Measurements from ENCODE around the gene STAC3. TPM values are rescaled to one million over a fixed set of nuclear protein-coding genes. Genes with fewer than 3 reads are reported as not detected.

The STAC3 gene
- total and polyA plus RNA-seq, 9 of the 15 experiments (the other 6 are each of a cell fraction or from before 2014, with no cell fraction given): 0.45 to 6.4 (median 3.3) TPM

DNA sequence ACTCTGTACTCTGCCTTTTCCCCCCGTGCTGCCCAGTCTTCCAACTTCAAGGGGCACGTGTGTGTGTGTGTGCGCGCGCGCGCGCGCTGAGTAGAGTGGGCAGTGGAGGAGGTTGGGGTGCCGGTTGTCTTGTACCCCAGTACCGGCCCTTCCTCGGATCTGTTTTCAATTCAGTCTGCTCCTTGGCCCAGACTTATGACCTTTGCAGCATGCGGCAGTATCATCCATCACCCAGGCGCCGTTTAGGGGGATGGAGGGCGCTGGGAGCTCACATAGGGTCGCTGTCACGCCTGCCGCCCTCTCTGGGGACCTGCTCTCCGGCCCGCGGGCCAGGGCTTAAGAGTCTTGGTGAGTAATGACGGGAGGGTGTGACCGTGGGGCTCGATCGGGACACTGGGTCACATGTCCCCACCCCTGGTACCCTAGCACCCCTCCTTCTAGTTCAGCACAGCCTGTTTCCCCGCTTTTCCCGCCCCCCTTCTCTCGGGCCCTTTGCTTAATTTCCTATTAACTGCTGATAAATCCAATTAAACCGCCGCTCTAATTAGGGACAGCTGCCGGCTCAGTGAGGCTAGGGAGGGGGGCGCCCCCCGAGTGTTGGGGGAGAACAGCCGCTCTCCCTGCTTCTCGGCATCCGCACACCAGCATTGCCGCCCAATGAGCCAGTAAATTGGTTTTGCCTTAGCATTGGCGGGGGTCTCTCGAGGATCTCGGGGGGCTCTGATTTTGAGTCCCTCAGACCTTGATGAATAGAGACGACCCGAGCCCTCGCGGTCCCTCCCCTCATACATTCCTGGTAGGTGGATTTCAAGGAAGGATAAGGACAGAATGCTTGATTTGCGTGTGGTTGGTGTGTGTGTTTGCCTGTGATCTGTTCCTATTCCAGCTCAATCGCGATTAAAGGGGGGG lies 9.3 kb downstream of the STAC3 start:
- in situ Hi-C loops (cut with MboI): loop anchor here (5.0 kb wide), 1 partner anchor 34 kb away; no protein-coding TSS in a partner anchor
- POLR2A ChIA-PET: interaction anchor here (0.6 to 4.7 kb wide), 6 partner anchors 8 to 45 kb away, joined by 3 to 33 read pairs (median 4); partner anchors contain the start of gene SHMT2
- intact Hi-C loops (cut with micrococcal nuclease): loop anchor here (5.0 to 10.0 kb wide), 3 partner anchors 44 to 164 kb away; partner anchors contain the start of genes LRP1 and NEMP1
- Histone ChIP-seq H3K9ac (ENCODE audit: insufficient read depth in 1 of 2, low read depth in 2 of 2, low read length in 2 of 2) (no peak overlapping the region), H3K79me2 (ENCODE audit: control insufficient read depth, insufficient read depth, low read length) (no peaks in the 10 kb centered on the region), H3K36me3 (ENCODE audit: control insufficient read depth, insufficient read depth, low read length) (no peaks in the 10 kb centered on the region), H3K4me1 (replicated peaks in 1 of 2; ENCODE audit: control insufficient read depth in 2 of 2, insufficient read depth in 2 of 2, low read length in 2 of 2) (peaks cover 43 to 74% of the 10 kb centered on the region in 2 experiments), H3K9me3 (replicated peaks; ENCODE audit: control insufficient read depth, insufficient read depth, low read depth, low read length) (no peaks in the 10 kb centered on the region), H3K4me2 (ENCODE audit: insufficient read depth, low read length) (no peak overlapping the region), H3K27ac (ENCODE audit: extremely low read depth, low read depth, low read length) (no peak overlapping the region), H2AFZ (ENCODE audit: low read depth, low read length) (no peak overlapping the region), H4K20me1 (replicated peaks; ENCODE audit: control insufficient read depth, insufficient read depth, low read length) (peaks cover 8% of the 10 kb centered on the region), H3K4me3 (no peak overlapping the region), H3K27me3 (ENCODE audit: control insufficient read depth in 2 of 2, insufficient read depth in 2 of 2, low read length in 2 of 2) (peaks cover 2 to 23% of the 10 kb centered on the region in 2 experiments; a peak in 3 of 5 replicates), H3K9me1 (ENCODE audit: control insufficient read depth, insufficient read depth, low read length) (no peaks in the 10 kb centered on the region)
- CTCF ChIA-PET (ENCODE audit: low intra/inter-chr PET ratio): interaction anchor here (0.7 to 6.6 kb wide), 3 partner anchors 28 to 358 kb away, joined by 3 to 186 read pairs (median 80); partner anchors contain the start of gene NXPH4
- ATAC-seq (no peak), FAIRE-seq (no peak), DNase-seq (ENCODE audit: extremely low read depth in 1 of 4, low spot score in 3 of 4) (no peak)
- 25% methylated on average over 47 of the region's 48 CpGs for WGBS (ENCODE audit: insufficient coverage, low coverage, missing lambda C conversion rate)
- no TSS peak for BruUV-seq (replicated peaks)
- TF ChIP-seq, protein P1, sequence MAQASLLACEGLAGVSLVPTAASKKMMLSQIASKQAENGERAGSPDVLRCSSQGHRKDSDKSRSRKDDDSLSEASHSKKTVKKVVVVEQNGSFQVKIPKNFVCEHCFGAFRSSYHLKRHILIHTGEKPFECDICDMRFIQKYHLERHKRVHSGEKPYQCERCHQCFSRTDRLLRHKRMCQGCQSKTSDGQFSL (CRISPR knock-in tag; IDR thresholded peaks at IDR 0.05): 0 out of 2 replicates have a peak, but pooled peaks have one; percentile 17
- TF ChIP-seq, protein P1 (tag; IDR thresholded peaks at IDR 0.05): no peak
- TF ChIP-seq NCOA1 (IDR thresholded peaks at IDR 0.05; ENCODE audit: low read depth): no peak
- TF ChIP-seq MEIS2 (IDR thresholded peaks at IDR 0.05; ENCODE audit: partially characterized antibody): peak; percentile 9
- 0 out of 2 replicates have a peak, but pooled peaks have one; percentile 14 for TF ChIP-seq ZBTB1 (CRISPR knock-in tag; IDR thresholded peaks at IDR 0.05; ENCODE audit: borderline replicate concordance, low read depth)
- TF ChIP-seq KAT8 (IDR thresholded peaks at IDR 0.05; ENCODE audit: low read depth): no peak
- TF ChIP-seq, protein P2, sequence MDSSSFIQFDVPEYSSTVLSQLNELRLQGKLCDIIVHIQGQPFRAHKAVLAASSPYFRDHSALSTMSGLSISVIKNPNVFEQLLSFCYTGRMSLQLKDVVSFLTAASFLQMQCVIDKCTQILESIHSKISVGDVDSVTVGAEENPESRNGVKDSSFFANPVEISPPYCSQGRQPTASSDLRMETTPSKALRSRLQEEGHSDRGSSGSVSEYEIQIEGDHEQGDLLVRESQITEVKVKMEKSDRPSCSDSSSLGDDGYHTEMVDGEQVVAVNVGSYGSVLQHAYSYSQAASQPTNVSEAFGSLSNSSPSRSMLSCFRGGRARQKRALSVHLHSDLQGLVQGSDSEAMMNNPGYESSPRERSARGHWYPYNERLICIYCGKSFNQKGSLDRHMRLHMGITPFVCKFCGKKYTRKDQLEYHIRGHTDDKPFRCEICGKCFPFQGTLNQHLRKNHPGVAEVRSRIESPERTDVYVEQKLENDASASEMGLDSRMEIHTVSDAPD (CRISPR knock-in tag; IDR thresholded peaks at IDR 0.05): no peak
- TF ChIP-seq IFI16 (CRISPR knock-in tag; IDR thresholded peaks at IDR 0.05): no peak
- no peak for TF ChIP-seq NR1H2 (CRISPR knock-in tag; IDR thresholded peaks at IDR 0.05)
- TF ChIP-seq POLR2G (IDR thresholded peaks at IDR 0.05; ENCODE audit: low read depth, low read length): peak; percentile 37; the same call in 1 of the 2 replicates
- TF ChIP-seq, protein P3, sequence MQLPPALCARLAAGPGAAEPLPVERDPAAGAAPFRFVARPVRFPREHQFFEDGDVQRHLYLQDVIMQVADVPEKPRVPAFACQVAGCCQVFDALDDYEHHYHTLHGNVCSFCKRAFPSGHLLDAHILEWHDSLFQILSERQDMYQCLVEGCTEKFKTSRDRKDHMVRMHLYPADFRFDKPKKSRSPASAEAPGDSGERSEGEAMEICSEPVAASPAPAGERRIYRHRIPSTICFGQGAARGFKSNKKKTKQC (CRISPR knock-in tag; IDR thresholded peaks at IDR 0.05): no peak
- TF ChIP-seq ETS2 (tag; IDR thresholded peaks at IDR 0.05; ENCODE audit: borderline replicate concordance, poor library complexity, severe bottlenecking): peak; percentile 37
- TF ChIP-seq ARNT (IDR thresholded peaks at IDR 0.05): no peak
- TF ChIP-seq MAZ (CRISPR knock-in tag; conservative IDR thresholded peaks at IDR 0.05 in 1 of 2, IDR thresholded peaks at IDR 0.05 in 1 of 2): no peak
- no peak for TF ChIP-seq FOS (IDR thresholded peaks at IDR 0.05; ENCODE audit: extremely low read depth, insufficient read length)
- TF ChIP-seq, protein P4, sequence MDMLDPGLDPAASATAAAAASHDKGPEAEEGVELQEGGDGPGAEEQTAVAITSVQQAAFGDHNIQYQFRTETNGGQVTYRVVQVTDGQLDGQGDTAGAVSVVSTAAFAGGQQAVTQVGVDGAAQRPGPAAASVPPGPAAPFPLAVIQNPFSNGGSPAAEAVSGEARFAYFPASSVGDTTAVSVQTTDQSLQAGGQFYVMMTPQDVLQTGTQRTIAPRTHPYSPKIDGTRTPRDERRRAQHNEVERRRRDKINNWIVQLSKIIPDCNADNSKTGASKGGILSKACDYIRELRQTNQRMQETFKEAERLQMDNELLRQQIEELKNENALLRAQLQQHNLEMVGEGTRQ (CRISPR knock-in tag; IDR thresholded peaks at IDR 0.05): peak; percentile 27; the same call in 1 of the 2 replicates
- no peak for TF ChIP-seq FIP1L1 (IDR thresholded peaks at IDR 0.05; ENCODE audit: low read depth, low read length, poor library complexity, severe bottlenecking)
